ENCODE results near the gene WEE2. TPM values are rescaled to one million over a fixed set of nuclear protein-coding genes. Genes with fewer than 3 reads are reported as not detected.

The WEE2 gene
- total and polyA plus RNA-seq, 9 of the 15 experiments (the other 6 are each of a cell fraction or from before 2014, with no cell fraction given): not detected

- Histone ChIP-seq H2AFZ (ENCODE audit: low read depth, low read length) (no peak overlapping the region), H3K4me3 (no peak overlapping the region), H3K79me2 (ENCODE audit: control insufficient read depth, insufficient read depth, low read length) (peaks cover 31% of the 10 kb centered on the region), H3K27me3 (ENCODE audit: control insufficient read depth in 2 of 2, insufficient read depth in 2 of 2, low read length in 2 of 2) (no peaks in the 10 kb centered on the region), H3K36me3 (ENCODE audit: control insufficient read depth, insufficient read depth, low read length) (peaks cover 98% of the 10 kb centered on the region), H3K9ac (ENCODE audit: insufficient read depth in 1 of 2, low read depth in 2 of 2, low read length in 2 of 2) (no peak overlapping the region), H3K9me3 (replicated peaks; ENCODE audit: control insufficient read depth, insufficient read depth, low read depth, low read length) (peaks cover 10% of the 10 kb centered on the region), H4K20me1 (replicated peaks; ENCODE audit: control insufficient read depth, insufficient read depth, low read length) (no peaks in the 10 kb centered on the region), H3K27ac (ENCODE audit: extremely low read depth, low read depth, low read length) (no peak overlapping the region), H3K9me1 (ENCODE audit: control insufficient read depth, insufficient read depth, low read length) (no peaks in the 10 kb centered on the region), H3K4me2 (ENCODE audit: insufficient read depth, low read length) (no peak overlapping the region), H3K4me1 (replicated peaks in 1 of 2; ENCODE audit: control insufficient read depth in 2 of 2, insufficient read depth in 2 of 2, low read length in 2 of 2) (peaks cover 3 to 6% of the 10 kb centered on the region in 2 experiments; a peak in 3 of 5 replicates)
- in situ Hi-C loops (cut with MboI): no loop called here
- ATAC-seq: no peak
- no TSS peak for BruUV-seq (replicated peaks)
- intact Hi-C loops (cut with micrococcal nuclease): no loop called here
- CTCF ChIA-PET (ENCODE audit: low intra/inter-chr PET ratio): no interaction called here
- no peak for DNase-seq (ENCODE audit: extremely low read depth in 1 of 4, low spot score in 3 of 4)
- WGBS (ENCODE audit: insufficient coverage, low coverage, missing lambda C conversion rate): 92% methylated on average over 2 of the region's 2 CpGs
- POLR2A ChIA-PET: no interaction called here
- FAIRE-seq: no peak
- TF ChIP-seq KDM4B (IDR thresholded peaks at IDR 0.05; ENCODE audit: borderline replicate concordance in 2 of 2, low read depth in 1 of 2) (no peak), TGIF2 (CRISPR knock-in tag; IDR thresholded peaks at IDR 0.05) (no peak), FOXJ2 (tag; IDR thresholded peaks at IDR 0.05) (no peak), ZZZ3 (IDR thresholded peaks at IDR 0.05) (no peak), ARHGAP35 (IDR thresholded peaks at IDR 0.05; ENCODE audit: partially characterized antibody) (no peak), MYC (IDR thresholded peaks at IDR 0.05; ENCODE audit: low read depth, low read length) (no peak), MYC (CRISPR knock-in tag; IDR thresholded peaks at IDR 0.05; ENCODE audit: borderline replicate concordance, low read depth) (no peak), SP2 (IDR thresholded peaks at IDR 0.05; ENCODE audit: extremely low read depth, low read depth, low read length, poor library complexity, severe bottlenecking) (no peak), KLF10 (CRISPR knock-in tag; IDR thresholded peaks at IDR 0.05) (no peak), ZNF644 (tag; IDR thresholded peaks at IDR 0.05; ENCODE audit: low read depth) (no peak), SMARCA5 (IDR thresholded peaks at IDR 0.05) (no peak), EP400 (IDR thresholded peaks at IDR 0.05) (no peak), LARP7 (IDR thresholded peaks at IDR 0.05) (no peak), REST (IDR thresholded peaks at IDR 0.05; ENCODE audit: borderline replicate concordance) (no peak), REST (CRISPR knock-in tag; IDR thresholded peaks at IDR 0.05; ENCODE audit: low read depth) (no peak), BMI1 (IDR thresholded peaks at IDR 0.05; ENCODE audit: low read length) (no peak), CC2D1A (IDR thresholded peaks at IDR 0.05) (no peak)
- TF ChIP-seq, protein P1, sequence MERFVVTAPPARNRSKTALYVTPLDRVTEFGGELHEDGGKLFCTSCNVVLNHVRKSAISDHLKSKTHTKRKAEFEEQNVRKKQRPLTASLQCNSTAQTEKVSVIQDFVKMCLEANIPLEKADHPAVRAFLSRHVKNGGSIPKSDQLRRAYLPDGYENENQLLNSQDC (CRISPR knock-in tag; IDR thresholded peaks at IDR 0.05): no peak
Measured at GRCh38 chr7:141744131-141744530, 36.0 kb downstream of the WEE2 start.

All from K562 (cell line).